ENCODE measurements around the gene ARRDC5.

DNA sequence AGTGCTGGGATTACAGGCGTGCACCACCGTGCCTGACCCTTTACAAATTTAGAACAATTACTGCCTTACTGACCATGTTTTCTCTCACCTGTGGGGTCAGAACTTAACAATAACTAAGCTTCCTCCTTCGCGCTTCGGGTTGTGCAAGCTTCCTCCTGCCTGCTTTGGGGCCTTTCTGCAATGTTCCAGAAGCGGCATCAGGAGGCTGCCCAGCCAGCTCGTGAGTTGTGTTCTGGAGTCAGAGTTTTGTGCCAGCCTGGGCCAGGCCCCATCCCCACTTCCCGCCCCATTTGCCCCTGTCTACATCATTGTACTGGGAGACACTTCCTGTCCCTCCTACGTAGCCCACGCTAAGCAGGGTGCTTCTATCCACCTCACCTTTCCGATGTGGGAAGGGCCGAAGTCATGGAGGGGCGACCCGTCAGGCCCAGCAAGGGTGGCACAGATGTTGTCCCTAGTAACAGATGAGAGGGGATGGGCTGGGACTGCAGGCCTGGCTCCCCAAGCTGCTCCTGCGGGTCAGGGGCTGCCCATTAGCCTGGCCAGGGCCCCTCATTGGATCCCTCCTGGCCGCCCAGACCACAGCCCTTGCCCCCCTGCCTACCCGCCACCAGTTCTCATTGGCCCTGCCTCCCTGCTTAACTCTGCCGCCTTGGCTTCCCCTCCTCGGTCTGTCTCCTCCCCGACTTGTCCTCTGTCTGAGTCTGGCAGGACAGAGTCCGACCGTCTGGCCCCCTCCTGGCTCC is 20.0 kb upstream of the ARRDC5 start:
- TF ChIP-seq TAF1 (IDR thresholded peaks at IDR 0.05; ENCODE audit: low read depth) = no peak
- TF ChIP-seq, protein P1, sequence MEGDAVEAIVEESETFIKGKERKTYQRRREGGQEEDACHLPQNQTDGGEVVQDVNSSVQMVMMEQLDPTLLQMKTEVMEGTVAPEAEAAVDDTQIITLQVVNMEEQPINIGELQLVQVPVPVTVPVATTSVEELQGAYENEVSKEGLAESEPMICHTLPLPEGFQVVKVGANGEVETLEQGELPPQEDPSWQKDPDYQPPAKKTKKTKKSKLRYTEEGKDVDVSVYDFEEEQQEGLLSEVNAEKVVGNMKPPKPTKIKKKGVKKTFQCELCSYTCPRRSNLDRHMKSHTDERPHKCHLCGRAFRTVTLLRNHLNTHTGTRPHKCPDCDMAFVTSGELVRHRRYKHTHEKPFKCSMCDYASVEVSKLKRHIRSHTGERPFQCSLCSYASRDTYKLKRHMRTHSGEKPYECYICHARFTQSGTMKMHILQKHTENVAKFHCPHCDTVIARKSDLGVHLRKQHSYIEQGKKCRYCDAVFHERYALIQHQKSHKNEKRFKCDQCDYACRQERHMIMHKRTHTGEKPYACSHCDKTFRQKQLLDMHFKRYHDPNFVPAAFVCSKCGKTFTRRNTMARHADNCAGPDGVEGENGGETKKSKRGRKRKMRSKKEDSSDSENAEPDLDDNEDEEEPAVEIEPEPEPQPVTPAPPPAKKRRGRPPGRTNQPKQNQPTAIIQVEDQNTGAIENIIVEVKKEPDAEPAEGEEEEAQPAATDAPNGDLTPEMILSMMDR (IDR thresholded peaks at IDR 0.05; ENCODE audit: poor library complexity, severe bottlenecking) = no peak
- no peak for TF ChIP-seq EZH2 (IDR thresholded peaks at IDR 0.05; ENCODE audit: borderline replicate concordance, insufficient read depth, low read length, poor library complexity, severe bottlenecking)
- TF ChIP-seq MXI1 (conservative IDR thresholded peaks at IDR 0.05; ENCODE audit: poor library complexity, severe bottlenecking) = no peak
- TF ChIP-seq EP300 (conservative IDR thresholded peaks at IDR 0.05; ENCODE audit: poor library complexity, severe bottlenecking) = no peak
- no peak for TF ChIP-seq POLR2AphosphoS5 (IDR thresholded peaks at IDR 0.05)
- no peak for TF ChIP-seq RAD21 (conservative IDR thresholded peaks at IDR 0.05)
- TF ChIP-seq, protein P2, sequence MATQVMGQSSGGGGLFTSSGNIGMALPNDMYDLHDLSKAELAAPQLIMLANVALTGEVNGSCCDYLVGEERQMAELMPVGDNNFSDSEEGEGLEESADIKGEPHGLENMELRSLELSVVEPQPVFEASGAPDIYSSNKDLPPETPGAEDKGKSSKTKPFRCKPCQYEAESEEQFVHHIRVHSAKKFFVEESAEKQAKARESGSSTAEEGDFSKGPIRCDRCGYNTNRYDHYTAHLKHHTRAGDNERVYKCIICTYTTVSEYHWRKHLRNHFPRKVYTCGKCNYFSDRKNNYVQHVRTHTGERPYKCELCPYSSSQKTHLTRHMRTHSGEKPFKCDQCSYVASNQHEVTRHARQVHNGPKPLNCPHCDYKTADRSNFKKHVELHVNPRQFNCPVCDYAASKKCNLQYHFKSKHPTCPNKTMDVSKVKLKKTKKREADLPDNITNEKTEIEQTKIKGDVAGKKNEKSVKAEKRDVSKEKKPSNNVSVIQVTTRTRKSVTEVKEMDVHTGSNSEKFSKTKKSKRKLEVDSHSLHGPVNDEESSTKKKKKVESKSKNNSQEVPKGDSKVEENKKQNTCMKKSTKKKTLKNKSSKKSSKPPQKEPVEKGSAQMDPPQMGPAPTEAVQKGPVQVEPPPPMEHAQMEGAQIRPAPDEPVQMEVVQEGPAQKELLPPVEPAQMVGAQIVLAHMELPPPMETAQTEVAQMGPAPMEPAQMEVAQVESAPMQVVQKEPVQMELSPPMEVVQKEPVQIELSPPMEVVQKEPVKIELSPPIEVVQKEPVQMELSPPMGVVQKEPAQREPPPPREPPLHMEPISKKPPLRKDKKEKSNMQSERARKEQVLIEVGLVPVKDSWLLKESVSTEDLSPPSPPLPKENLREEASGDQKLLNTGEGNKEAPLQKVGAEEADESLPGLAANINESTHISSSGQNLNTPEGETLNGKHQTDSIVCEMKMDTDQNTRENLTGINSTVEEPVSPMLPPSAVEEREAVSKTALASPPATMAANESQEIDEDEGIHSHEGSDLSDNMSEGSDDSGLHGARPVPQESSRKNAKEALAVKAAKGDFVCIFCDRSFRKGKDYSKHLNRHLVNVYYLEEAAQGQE (IDR thresholded peaks at IDR 0.05; ENCODE audit: borderline replicate concordance) = no peak
- TF ChIP-seq SMC3 (conservative IDR thresholded peaks at IDR 0.05; ENCODE audit: poor library complexity) = no peak
